SK-N-SH treated with all-trans-retinoic acid at 6 μM for 48 hours (cell line): ENCODE data around the gene FBXO24.

Experiments used
- ATAC-seq: fragments of 200-7000 bp; cut with Tn5 transposase; 3 replicates; pipeline ENCODE4 v1.9.1; 2020; ENCODE audit warnings: mild to moderate bottlenecking, moderate library complexity
- ARNTL ChIP-seq: fragments of 450-650 bp; formaldehyde crosslinking; IDR thresholded peaks from 2 replicates; pipeline ENCODE4 v1.5.0; 2020; ENCODE audit warnings: low read depth, mild to moderate bottlenecking, moderate library complexity, borderline replicate concordance
- BACH2 ChIP-seq: fragments of 250-450 bp; sonication (Bioruptor Pico); IDR thresholded peaks from 2 replicates; pipeline ENCODE4 v1.9.0; 2021; ENCODE audit warnings: mild to moderate bottlenecking, borderline replicate concordance
- CSDC2 ChIP-seq: fragments of 250-450 bp; sonication (Bioruptor Pico); IDR thresholded peaks from 2 replicates; pipeline ENCODE4 v1.5.0; 2020; ENCODE audit warnings: mild to moderate bottlenecking, moderate library complexity
- ESRRG ChIP-seq: fragments of 250-450 bp; sonication (Bioruptor Pico); IDR thresholded peaks from 2 replicates; pipeline ENCODE4 v1.6.1; 2021; ENCODE audit warnings: mild to moderate bottlenecking
- GLIS3 ChIP-seq: fragments of 250-450 bp; sonication (Bioruptor Pico); IDR thresholded peaks from 2 replicates; pipeline ENCODE4 v1.5.0; 2020; ENCODE audit warnings: mild to moderate bottlenecking, moderate library complexity
- ISL1 ChIP-seq: fragments of 250-450 bp; sonication (Bioruptor Pico); IDR thresholded peaks from 2 replicates; pipeline ENCODE4 v2.1.2; 2022; ENCODE audit warnings: mild to moderate bottlenecking, moderate library complexity
- OSR1 ChIP-seq: fragments of 250-450 bp; sonication (Bioruptor Pico); IDR thresholded peaks from 2 replicates; pipeline ENCODE4 v1.8.0; 2022; ENCODE audit warnings: moderate library complexity, mild to moderate bottlenecking, inconsistent platforms
- PPARA ChIP-seq: fragments of 250-450 bp; sonication (Bioruptor Pico); IDR thresholded peaks from 2 replicates; pipeline ENCODE4 v1.5.0; 2020; ENCODE audit warnings: mild to moderate bottlenecking, borderline replicate concordance
- RARB ChIP-seq: fragments of 250-450 bp; sonication (Bioruptor Pico); IDR thresholded peaks from 2 replicates; pipeline ENCODE4 v1.8.0; 2021; ENCODE audit warnings: mild to moderate bottlenecking, moderate library complexity
- SNAI2 ChIP-seq: fragments of 250-450 bp; sonication (Bioruptor Pico); IDR thresholded peaks from 2 replicates; pipeline ENCODE4 v1.5.0; 2020; ENCODE audit warnings: mild to moderate bottlenecking, moderate library complexity
- TCF4 ChIP-seq: fragments of 250-450 bp; sonication (Bioruptor Pico); IDR thresholded peaks from 2 replicates; pipeline ENCODE4 v1.8.0; 2021; ENCODE audit warnings: mild to moderate bottlenecking, moderate library complexity, borderline replicate concordance
- TOX ChIP-seq: fragments of 250-450 bp; sonication (Bioruptor Pico); IDR thresholded peaks from 2 replicates; pipeline ENCODE4 v1.8.0; 2021; ENCODE audit warnings: mild to moderate bottlenecking, moderate library complexity, borderline replicate concordance
- ZC3H10 ChIP-seq: fragments of 250-450 bp; sonication (Bioruptor Pico); IDR thresholded peaks from 2 replicates; pipeline ENCODE4 v1.5.1; 2021; ENCODE audit warnings: mild to moderate bottlenecking, moderate library complexity
- ZFP3 ChIP-seq: fragments of 250-450 bp; sonication (Bioruptor Pico); IDR thresholded peaks from 2 replicates; pipeline ENCODE4 v1.5.0; 2020; ENCODE audit warnings: mild to moderate bottlenecking, moderate library complexity
- ZFP30 ChIP-seq: fragments of 450-650 bp; formaldehyde crosslinking; IDR thresholded peaks from 2 replicates; pipeline ENCODE4 v1.5.0; 2022; ENCODE audit warnings: mild to moderate bottlenecking, moderate library complexity
- ZNF565 ChIP-seq: fragments of 450-650 bp; formaldehyde crosslinking; conservative IDR thresholded peaks from 2 replicates; pipeline ENCODE4 v1.5.0; 2020; ENCODE audit warnings: low read depth, mild to moderate bottlenecking, moderate library complexity
- ZNF70 ChIP-seq: fragments of 450-650 bp; formaldehyde crosslinking; IDR thresholded peaks from 2 replicates; pipeline ENCODE4 v1.5.0; 2020; ENCODE audit warnings: mild to moderate bottlenecking, moderate library complexity
- ZNF8 ChIP-seq: fragments of 450-650 bp; formaldehyde crosslinking; IDR thresholded peaks from 2 replicates; pipeline ENCODE4 v1.5.0; 2020; ENCODE audit warnings: mild to moderate bottlenecking, moderate library complexity
- TF ChIP-seq, protein P1 (sequence below): fragments of 250-450 bp; sonication (Bioruptor Pico); IDR thresholded peaks from 2 replicates; pipeline ENCODE4 v1.8.0; 2020; ENCODE audit warnings: mild to moderate bottlenecking, moderate library complexity, borderline replicate concordance
- TF ChIP-seq, protein P2 (sequence below): fragments of 250-450 bp; sonication (Bioruptor Pico); IDR thresholded peaks from 2 replicates; pipeline ENCODE4 v1.5.0; 2020; ENCODE audit warnings: mild to moderate bottlenecking, moderate library complexity
- TF ChIP-seq, protein P3 (sequence below): fragments of 250-450 bp; sonication (Bioruptor Pico); IDR thresholded peaks from 2 replicates; pipeline ENCODE4 v1.5.1; 2020; ENCODE audit warnings: low read depth, mild to moderate bottlenecking, moderate library complexity
- TF ChIP-seq, protein P4 (sequence below): fragments of 250-450 bp; sonication (Bioruptor Pico); IDR thresholded peaks from 2 replicates; pipeline ENCODE4 v1.5.1; 2021; ENCODE audit warnings: mild to moderate bottlenecking, moderate library complexity
- TF ChIP-seq, protein P5 (sequence below): fragments of 250-450 bp; sonication (Bioruptor Pico); IDR thresholded peaks from 2 replicates; pipeline ENCODE4 v1.8.0; 2021; ENCODE audit warnings: low read depth, mild to moderate bottlenecking, moderate library complexity, borderline replicate concordance

Gene FBXO24

DNA sequence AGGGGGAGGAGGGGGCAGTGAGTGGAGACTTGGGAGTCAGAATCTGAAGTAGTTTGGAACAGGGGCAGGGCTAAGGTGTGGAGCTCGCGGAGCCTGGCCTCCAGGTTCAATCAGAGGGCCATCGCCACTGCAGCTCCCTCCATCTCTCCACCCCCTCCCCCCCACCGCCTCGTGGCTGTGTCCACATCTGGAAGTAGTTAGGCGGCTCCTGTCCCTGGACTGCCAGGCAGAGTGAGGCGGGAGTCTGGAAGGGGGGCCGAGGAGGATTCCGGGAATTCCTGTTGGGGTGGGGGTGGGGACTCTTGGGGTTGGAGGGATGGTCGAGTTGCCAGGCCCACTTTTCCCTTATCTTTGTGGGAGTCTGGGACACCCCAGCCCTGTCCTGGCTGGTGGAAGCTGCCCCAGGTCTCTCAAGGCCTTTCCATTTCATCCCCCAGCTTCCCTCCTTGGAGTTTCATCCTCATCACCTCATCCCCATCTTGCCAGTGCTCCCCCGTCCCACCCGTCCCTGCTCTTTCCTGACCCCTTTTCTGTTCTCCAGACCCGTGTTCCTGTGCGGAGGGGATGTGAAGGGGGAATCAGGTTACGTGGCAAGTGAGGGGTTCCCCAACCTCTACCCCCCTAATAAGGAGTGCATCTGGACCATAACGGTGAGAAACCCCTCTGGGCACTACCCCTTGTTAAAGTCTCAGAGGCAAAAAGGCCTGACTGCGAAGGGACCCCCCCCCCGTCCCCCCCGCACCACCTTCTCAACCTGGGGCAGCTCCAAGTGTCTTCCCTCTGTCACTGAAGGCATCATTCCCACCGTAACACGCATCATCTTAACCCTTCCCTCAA is 17.0 kb downstream of the FBXO24 start:
- no peak for TF ChIP-seq BACH2 (CRISPR knock-in tag)
- no peak for TF ChIP-seq RARB (CRISPR knock-in tag)
- peak; percentile 16; the same call in 1 of the 2 replicates for TF ChIP-seq GLIS3 (CRISPR knock-in tag)
- TF ChIP-seq, protein P1, sequence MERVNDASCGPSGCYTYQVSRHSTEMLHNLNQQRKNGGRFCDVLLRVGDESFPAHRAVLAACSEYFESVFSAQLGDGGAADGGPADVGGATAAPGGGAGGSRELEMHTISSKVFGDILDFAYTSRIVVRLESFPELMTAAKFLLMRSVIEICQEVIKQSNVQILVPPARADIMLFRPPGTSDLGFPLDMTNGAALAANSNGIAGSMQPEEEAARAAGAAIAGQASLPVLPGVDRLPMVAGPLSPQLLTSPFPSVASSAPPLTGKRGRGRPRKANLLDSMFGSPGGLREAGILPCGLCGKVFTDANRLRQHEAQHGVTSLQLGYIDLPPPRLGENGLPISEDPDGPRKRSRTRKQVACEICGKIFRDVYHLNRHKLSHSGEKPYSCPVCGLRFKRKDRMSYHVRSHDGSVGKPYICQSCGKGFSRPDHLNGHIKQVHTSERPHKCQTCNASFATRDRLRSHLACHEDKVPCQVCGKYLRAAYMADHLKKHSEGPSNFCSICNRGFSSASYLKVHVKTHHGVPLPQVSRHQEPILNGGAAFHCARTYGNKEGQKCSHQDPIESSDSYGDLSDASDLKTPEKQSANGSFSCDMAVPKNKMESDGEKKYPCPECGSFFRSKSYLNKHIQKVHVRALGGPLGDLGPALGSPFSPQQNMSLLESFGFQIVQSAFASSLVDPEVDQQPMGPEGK, result 0 out of 2 replicates have a peak, but pooled peaks have one; percentile 20
- 0 out of 2 replicates have a peak, but pooled peaks have one; percentile 1 for TF ChIP-seq ZNF8 (CRISPR knock-in tag)
- TF ChIP-seq ZNF70 (CRISPR knock-in tag), result no peak
- TF ChIP-seq, protein P2, sequence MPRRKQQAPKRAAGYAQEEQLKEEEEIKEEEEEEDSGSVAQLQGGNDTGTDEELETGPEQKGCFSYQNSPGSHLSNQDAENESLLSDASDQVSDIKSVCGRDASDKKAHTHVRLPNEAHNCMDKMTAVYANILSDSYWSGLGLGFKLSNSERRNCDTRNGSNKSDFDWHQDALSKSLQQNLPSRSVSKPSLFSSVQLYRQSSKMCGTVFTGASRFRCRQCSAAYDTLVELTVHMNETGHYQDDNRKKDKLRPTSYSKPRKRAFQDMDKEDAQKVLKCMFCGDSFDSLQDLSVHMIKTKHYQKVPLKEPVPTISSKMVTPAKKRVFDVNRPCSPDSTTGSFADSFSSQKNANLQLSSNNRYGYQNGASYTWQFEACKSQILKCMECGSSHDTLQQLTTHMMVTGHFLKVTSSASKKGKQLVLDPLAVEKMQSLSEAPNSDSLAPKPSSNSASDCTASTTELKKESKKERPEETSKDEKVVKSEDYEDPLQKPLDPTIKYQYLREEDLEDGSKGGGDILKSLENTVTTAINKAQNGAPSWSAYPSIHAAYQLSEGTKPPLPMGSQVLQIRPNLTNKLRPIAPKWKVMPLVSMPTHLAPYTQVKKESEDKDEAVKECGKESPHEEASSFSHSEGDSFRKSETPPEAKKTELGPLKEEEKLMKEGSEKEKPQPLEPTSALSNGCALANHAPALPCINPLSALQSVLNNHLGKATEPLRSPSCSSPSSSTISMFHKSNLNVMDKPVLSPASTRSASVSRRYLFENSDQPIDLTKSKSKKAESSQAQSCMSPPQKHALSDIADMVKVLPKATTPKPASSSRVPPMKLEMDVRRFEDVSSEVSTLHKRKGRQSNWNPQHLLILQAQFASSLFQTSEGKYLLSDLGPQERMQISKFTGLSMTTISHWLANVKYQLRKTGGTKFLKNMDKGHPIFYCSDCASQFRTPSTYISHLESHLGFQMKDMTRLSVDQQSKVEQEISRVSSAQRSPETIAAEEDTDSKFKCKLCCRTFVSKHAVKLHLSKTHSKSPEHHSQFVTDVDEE, result no peak
- no peak for TF ChIP-seq ESRRG
- no peak for TF ChIP-seq ARNTL (CRISPR knock-in tag)
- no peak for TF ChIP-seq CSDC2 (CRISPR knock-in tag)
- no peak for TF ChIP-seq ZFP30 (CRISPR knock-in tag)
- TF ChIP-seq ZC3H10 (CRISPR knock-in tag), result no peak
- TF ChIP-seq, protein P3, sequence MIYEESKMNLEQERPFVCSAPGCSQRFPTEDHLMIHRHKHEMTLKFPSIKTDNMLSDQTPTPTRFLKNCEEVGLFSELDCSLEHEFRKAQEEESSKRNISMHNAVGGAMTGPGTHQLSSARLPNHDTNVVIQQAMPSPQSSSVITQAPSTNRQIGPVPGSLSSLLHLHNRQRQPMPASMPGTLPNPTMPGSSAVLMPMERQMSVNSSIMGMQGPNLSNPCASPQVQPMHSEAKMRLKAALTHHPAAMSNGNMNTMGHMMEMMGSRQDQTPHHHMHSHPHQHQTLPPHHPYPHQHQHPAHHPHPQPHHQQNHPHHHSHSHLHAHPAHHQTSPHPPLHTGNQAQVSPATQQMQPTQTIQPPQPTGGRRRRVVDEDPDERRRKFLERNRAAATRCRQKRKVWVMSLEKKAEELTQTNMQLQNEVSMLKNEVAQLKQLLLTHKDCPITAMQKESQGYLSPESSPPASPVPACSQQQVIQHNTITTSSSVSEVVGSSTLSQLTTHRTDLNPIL, result no peak
- TF ChIP-seq TCF4 (CRISPR knock-in tag), result peak; percentile 92
- no peak for TF ChIP-seq SNAI2 (CRISPR knock-in tag)
- TF ChIP-seq, protein P4, sequence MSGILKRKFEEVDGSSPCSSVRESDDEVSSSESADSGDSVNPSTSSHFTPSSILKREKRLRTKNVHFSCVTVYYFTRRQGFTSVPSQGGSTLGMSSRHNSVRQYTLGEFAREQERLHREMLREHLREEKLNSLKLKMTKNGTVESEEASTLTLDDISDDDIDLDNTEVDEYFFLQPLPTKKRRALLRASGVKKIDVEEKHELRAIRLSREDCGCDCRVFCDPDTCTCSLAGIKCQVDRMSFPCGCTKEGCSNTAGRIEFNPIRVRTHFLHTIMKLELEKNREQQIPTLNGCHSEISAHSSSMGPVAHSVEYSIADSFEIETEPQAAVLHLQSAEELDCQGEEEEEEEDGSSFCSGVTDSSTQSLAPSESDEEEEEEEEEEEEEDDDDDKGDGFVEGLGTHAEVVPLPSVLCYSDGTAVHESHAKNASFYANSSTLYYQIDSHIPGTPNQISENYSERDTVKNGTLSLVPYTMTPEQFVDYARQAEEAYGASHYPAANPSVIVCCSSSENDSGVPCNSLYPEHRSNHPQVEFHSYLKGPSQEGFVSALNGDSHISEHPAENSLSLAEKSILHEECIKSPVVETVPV (CRISPR knock-in tag), result no peak
- no peak for TF ChIP-seq TOX (CRISPR knock-in tag)
- TF ChIP-seq ISL1 (CRISPR knock-in tag), result no peak
- TF ChIP-seq, protein P5, sequence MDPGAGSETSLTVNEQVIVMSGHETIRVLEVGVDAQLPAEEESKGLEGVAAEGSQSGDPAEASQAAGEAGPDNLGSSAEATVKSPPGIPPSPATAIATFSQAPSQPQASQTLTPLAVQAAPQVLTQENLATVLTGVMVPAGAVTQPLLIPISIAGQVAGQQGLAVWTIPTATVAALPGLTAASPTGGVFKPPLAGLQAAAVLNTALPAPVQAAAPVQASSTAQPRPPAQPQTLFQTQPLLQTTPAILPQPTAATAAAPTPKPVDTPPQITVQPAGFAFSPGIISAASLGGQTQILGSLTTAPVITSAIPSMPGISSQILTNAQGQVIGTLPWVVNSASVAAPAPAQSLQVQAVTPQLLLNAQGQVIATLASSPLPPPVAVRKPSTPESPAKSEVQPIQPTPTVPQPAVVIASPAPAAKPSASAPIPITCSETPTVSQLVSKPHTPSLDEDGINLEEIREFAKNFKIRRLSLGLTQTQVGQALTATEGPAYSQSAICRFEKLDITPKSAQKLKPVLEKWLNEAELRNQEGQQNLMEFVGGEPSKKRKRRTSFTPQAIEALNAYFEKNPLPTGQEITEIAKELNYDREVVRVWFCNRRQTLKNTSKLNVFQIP, result no peak
- TF ChIP-seq OSR1 (CRISPR knock-in tag), result no peak
- no peak for TF ChIP-seq PPARA (CRISPR knock-in tag)
- no peak for TF ChIP-seq ZFP3 (CRISPR knock-in tag)
- no peak for TF ChIP-seq ZNF565
- ATAC-seq, result peak; percentile 81

DNA sequence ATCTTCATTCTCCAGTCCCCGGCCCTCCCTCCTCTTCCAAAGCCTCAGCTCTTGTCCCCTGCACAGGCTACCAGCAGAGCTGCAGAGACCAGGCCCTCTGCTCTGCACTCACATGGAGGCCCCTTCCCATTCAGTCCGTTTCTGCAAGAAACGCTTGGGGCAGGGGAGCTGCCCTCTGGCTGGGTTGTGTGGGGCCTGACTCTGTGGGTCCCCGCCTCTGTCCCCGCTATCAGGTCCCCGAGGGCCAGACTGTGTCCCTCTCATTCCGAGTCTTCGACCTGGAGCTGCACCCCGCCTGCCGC is 17.5 kb downstream of the FBXO24 start:
- TF ChIP-seq TCF4 (CRISPR knock-in tag) (no peak), ZFP3 (CRISPR knock-in tag) (0 out of 2 replicates have a peak, but pooled peaks have one; percentile 27), ZNF70 (CRISPR knock-in tag) (no peak)
- TF ChIP-seq, all 23 proteins: peak for 1
- ATAC-seq, result peak; percentile 18
